Measurements from ENCODE around the gene ZBTB47.

The ZBTB47 gene

GRCh38 chr3:42684632-42685362, 31.3 kb downstream of the ZBTB47 start:
- DNase-seq (ENCODE audit: low read depth) = no peak
- H3K4me3 ChIP-seq (ENCODE audit: low read length) = no peak overlapping the region
- no peak for TF ChIP-seq CTCF (conservative IDR thresholded peaks at IDR 0.05; ENCODE audit: low read length)

GRCh38 chr3:42685363-42685881, 31.9 kb downstream of the ZBTB47 start, which contains the start of gene KLHL40:
Gene KLHL40 (plus strand): TSS chr3:42685537. CDS start chr3:42685619, 82 bp downstream.
- peak within 1 kb of the TSS; percentile 29 for H3K4me3 ChIP-seq (ENCODE audit: low read length)
- TF ChIP-seq CTCF (conservative IDR thresholded peaks at IDR 0.05; ENCODE audit: low read length) = no peak
- DNase-seq (ENCODE audit: low read depth) = no peak

GRCh38 chr3:42685891-42686820, 32.7 kb downstream of the ZBTB47 start:
- H3K4me3 ChIP-seq (ENCODE audit: low read length) = peak overlapping the region; percentile 29
- peak; percentile 22 for DNase-seq (ENCODE audit: low read depth)
- no peak for TF ChIP-seq CTCF (conservative IDR thresholded peaks at IDR 0.05; ENCODE audit: low read length)

- DNase-seq (ENCODE audit: low read depth) = no peak
- TF ChIP-seq CTCF (conservative IDR thresholded peaks at IDR 0.05; ENCODE audit: low read length) = no peak
- H3K4me3 ChIP-seq (ENCODE audit: low read length) = no peak overlapping the region
Measured at GRCh38 chr3:42686832-42687650, 33.5 kb downstream of the ZBTB47 start.

- H3K4me3 ChIP-seq (ENCODE audit: low read length) = no peak overlapping the region
- DNase-seq (ENCODE audit: low read depth) = no peak
Measured at GRCh38 chr3:42688016-42688415, 34.5 kb downstream of the ZBTB47 start.

More at GRCh38 chr3:42688016-42688415, 34.5 kb downstream of the ZBTB47 start:
- no peak for TF ChIP-seq CTCF (conservative IDR thresholded peaks at IDR 0.05; ENCODE audit: low read length)

Measured in AG10803 (cell line).